Stomach (tissue), 9 donors: Measurements from ENCODE around the gene PGM3. TPM values are rescaled to one million over a fixed set of nuclear protein-coding genes. Genes with fewer than 3 reads are reported as not detected.

ENCODE experiments used
- DNase-seq, 2 donors: peaks; one replicate each; pipeline versions ENCODE4 v3.0.0 to v3.0.0-alpha.2; 2013 to 2019
- H3K27ac ChIP-seq, 5 donors: fragments of 200-600 bp in 4 of 5; sonication (generic) in 4 of 5; one replicate each; pipeline ENCODE4 v1.5.1; 2013 to 2019; ENCODE audit warnings: mild to moderate bottlenecking in 1 of 5, moderate library complexity in 1 of 5
- H3K27me3 ChIP-seq, 3 donors: fragments of 200-600 bp; sonication (generic); one replicate each; pipeline ENCODE4 v1.5.1; 2017 to 2019; ENCODE audit warnings: mixed run types in 1 of 3
- H3K36me3 ChIP-seq, 4 donors: fragments of 200-600 bp; sonication (generic); 1 replicate in 3 of 4; 2 replicates in 1 of 4; pipeline ENCODE4 v1.5.1; 2016 to 2019
- H3K4me1 ChIP-seq, 4 donors: fragments of 200-600 bp; sonication (generic); one replicate each; pipeline ENCODE4 v1.5.1; 2016 to 2019
- H3K4me3 ChIP-seq, 4 donors: fragments of 200-600 bp; sonication (generic) in 3 of 4; one replicate each; pipeline ENCODE4 v1.5.1; 2016 to 2019; ENCODE audit warnings: mild to moderate bottlenecking in 1 of 4
- H3K9me3 ChIP-seq, 4 donors: fragments of 200-600 bp; sonication (generic); one replicate each; pipeline ENCODE4 v1.5.1; 2016 to 2019
- EP300 ChIP-seq: sonication (generic); formaldehyde crosslinking; IDR thresholded peaks from one replicate; pipeline ENCODE4 v1.6.1; 2017; ENCODE audit warnings: antibody characterized with exemption
- POLR2A ChIP-seq, 4 donors: fragments of 450-650 bp; IDR thresholded peaks; one replicate each; pipeline ENCODE4 v1.6.1; 2016; ENCODE audit warnings: antibody characterized with exemption in 4 of 4, control low read depth in 2 of 4, mild to moderate bottlenecking in 1 of 4, moderate library complexity in 1 of 4
- POLR2AphosphoS5 ChIP-seq, 3 donors: sonication (generic); formaldehyde crosslinking; IDR thresholded peaks; one replicate each; pipeline ENCODE4 v1.6.1; 2016; ENCODE audit warnings: antibody characterized with exemption in 3 of 3
- WGBS, 5 donors: extraction: QIAGEN DNeasy Blood & Tissue Kit in 3 of 5; methylation state at CpG; one replicate each; pipeline versions ENCODE4 v1.1.5 to v1.1.7; 2013 to 2018; 5-methylcytosine and 5-hydroxymethylcytosine counted together
- intact Hi-C: fragments of 100-400 bp; cut with DNase I; formaldehyde crosslinking; loops from one replicate; pipeline ENCODE4 v1.15.1; 2023; ENCODE audit warnings: low total_unique reads
- polyA plus RNA-seq, 3 donors: library from polyadenylated mRNA; stranded (reverse); fragments of 200-250 nt; gene quantifications; one replicate each; pipeline ENCODE4 v1.2.3, GENCODE V29; 2013
- total RNA-seq, 5 donors: library from RNA; depleted of rRNA; stranded (reverse); fragments of >200 nt; gene quantifications; one replicate each; pipeline versions ENCODE4 v1.1.0 to v1.2.3, GENCODE V29; 2014 to 2016
- TF ChIP-seq, protein P1 (sequence below), 7 experiments: fragments of 450-650 bp in 4 of 7; fragments of 200-600 bp in 3 of 7; sonication (generic) in 3 of 7; IDR thresholded peaks; one replicate each; pipeline ENCODE4 v1.5.1; 2016 to 2019; ENCODE audit warnings: antibody characterized with exemption in 7 of 7, control low read depth in 2 of 7, mild to moderate bottlenecking in 1 of 7
- donor health status: healthy with polysubstance abuse.
- donor health status: Bipolar disorder and iron deficiency.
- donor health status: healthy.

PGM3 gene
- total and polyA plus RNA-seq, 8 donors: 0.58 to 96.4 (median 19.6) TPM

GRCh38 chr6:83216806-83217205 lies 23.7 kb upstream of the PGM3 start:
- TF ChIP-seq, protein P1, sequence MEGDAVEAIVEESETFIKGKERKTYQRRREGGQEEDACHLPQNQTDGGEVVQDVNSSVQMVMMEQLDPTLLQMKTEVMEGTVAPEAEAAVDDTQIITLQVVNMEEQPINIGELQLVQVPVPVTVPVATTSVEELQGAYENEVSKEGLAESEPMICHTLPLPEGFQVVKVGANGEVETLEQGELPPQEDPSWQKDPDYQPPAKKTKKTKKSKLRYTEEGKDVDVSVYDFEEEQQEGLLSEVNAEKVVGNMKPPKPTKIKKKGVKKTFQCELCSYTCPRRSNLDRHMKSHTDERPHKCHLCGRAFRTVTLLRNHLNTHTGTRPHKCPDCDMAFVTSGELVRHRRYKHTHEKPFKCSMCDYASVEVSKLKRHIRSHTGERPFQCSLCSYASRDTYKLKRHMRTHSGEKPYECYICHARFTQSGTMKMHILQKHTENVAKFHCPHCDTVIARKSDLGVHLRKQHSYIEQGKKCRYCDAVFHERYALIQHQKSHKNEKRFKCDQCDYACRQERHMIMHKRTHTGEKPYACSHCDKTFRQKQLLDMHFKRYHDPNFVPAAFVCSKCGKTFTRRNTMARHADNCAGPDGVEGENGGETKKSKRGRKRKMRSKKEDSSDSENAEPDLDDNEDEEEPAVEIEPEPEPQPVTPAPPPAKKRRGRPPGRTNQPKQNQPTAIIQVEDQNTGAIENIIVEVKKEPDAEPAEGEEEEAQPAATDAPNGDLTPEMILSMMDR (IDR thresholded peaks at IDR 0.05): no peak
- TF ChIP-seq EP300 (no peak), POLR2AphosphoS5 (IDR thresholded peaks at IDR 0.05) (no peak), POLR2A (IDR thresholded peaks at IDR 0.05) (no peak)
- Histone ChIP-seq H3K27me3 (no peaks in the 10 kb centered on the region), H3K9me3 (no peaks in the 10 kb centered on the region), H3K4me1 (peaks cover 0 to 3% (median 0%) of the 10 kb centered on the region in 4 donors), H3K4me3 (no peak overlapping the region), H3K27ac (no peak overlapping the region), H3K36me3 (peaks cover 0 to 5% (median 0%) of the 10 kb centered on the region in 4 donors)
- DNase-seq: no peak
- intact Hi-C loops: no loop called here

GRCh38 chr6:83215131-83216047 lies 22.3 kb upstream of the PGM3 start:
- Histone ChIP-seq H3K9me3 (no peaks in the 10 kb centered on the region), H3K27me3 (no peaks in the 10 kb centered on the region), H3K4me1 (peaks cover 0 to 3% (median 0%) of the 10 kb centered on the region in 4 donors), H3K36me3 (peaks cover 0 to 5% (median 0%) of the 10 kb centered on the region in 4 donors), H3K27ac (no peak overlapping the region), H3K4me3 (no peak overlapping the region)
- DNase-seq: peak; percentile 65 to 88
- TF ChIP-seq EP300 (no peak), POLR2A (IDR thresholded peaks at IDR 0.05) (no peak), POLR2AphosphoS5 (IDR thresholded peaks at IDR 0.05) (no peak)
- TF ChIP-seq, protein P1 (IDR thresholded peaks at IDR 0.05): peak in 5 of 7 experiments; percentile 56 to 68 (median 62)
- 29 to 33% (median 31%) methylated on average over 7 of the region's 7 CpGs for WGBS, 5 donors
- intact Hi-C loops: no loop called here

- no peaks in the 10 kb centered on the region for H3K9me3 ChIP-seq
- TF ChIP-seq EP300: no peak
- no peak for TF ChIP-seq POLR2A (IDR thresholded peaks at IDR 0.05)
- no peak for TF ChIP-seq POLR2AphosphoS5 (IDR thresholded peaks at IDR 0.05)
- TF ChIP-seq, protein P1 (IDR thresholded peaks at IDR 0.05): no peak
- no peak overlapping the region for H3K27ac ChIP-seq
- intact Hi-C loops: no loop called here
- no peak overlapping the region for H3K4me3 ChIP-seq
- H3K4me1 ChIP-seq: peaks cover 0 to 41% (median 4%) of the 10 kb centered on the region in 4 donors
- 38 to 81% (median 46%) methylated on average over 4 of the region's 4 CpGs for WGBS, 5 donors
- DNase-seq: no peak
- H3K27me3 ChIP-seq: no peaks in the 10 kb centered on the region
- peaks cover 0 to 7% (median 7%) of the 10 kb centered on the region in 4 donors for H3K36me3 ChIP-seq
These were observed 9.0 kb upstream of the PGM3 start for GRCh38 chr6:83202031-83202430.

DNA sequence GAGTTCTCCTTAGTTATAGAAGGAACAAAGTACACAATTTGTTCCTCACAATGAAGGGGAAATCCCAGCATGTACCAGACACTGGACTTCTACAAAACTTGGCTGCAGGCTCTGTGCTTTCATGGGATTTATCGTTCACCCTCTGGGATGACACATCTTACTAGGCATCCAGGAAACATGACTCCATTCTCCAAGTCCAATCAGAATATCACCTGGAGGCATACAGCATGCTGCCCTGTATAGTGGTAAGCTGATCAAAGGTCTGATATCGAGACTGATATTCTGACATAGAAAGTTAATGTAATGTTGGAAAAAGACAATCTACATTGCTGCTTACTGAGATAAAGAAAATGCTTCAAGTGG lies 6.8 kb upstream of the PGM3 start:
- 27 to 40% (median 36%) methylated on average over 2 of the region's 2 CpGs for WGBS, 5 donors
- Histone ChIP-seq H3K27ac (no peak overlapping the region), H3K4me3 (no peak overlapping the region), H3K9me3 (no peaks in the 10 kb centered on the region), H3K36me3 (peaks cover 0 to 22% (median 20%) of the 10 kb centered on the region in 4 donors), H3K4me1 (peaks cover 0 to 55% (median 7%) of the 10 kb centered on the region in 4 donors), H3K27me3 (no peaks in the 10 kb centered on the region)
- DNase-seq: no peak
- intact Hi-C loops: no loop called here
- TF ChIP-seq POLR2AphosphoS5 (IDR thresholded peaks at IDR 0.05) (peak in 1 of 3 donors; percentile 59), POLR2A (IDR thresholded peaks at IDR 0.05) (no peak)
